H9 (cell line): ENCODE data around the gene FTO. TPM values are rescaled to one million over a fixed set of nuclear protein-coding genes. Genes with fewer than 3 reads are reported as not detected.

ENCODE experiments used
- DNase-seq: peaks from one replicate; pipeline ENCODE4 v3.0.0-alpha.2; 2017
- H2AFZ ChIP-seq: one replicate; pipeline ENCODE4 v1.6.1; 2013; ENCODE audit warnings: mild to moderate bottlenecking, low read length, control low read depth, moderate library complexity
- H2AK5ac ChIP-seq: 2 replicates; pipeline ENCODE4 v1.6.1; 2013; ENCODE audit warnings: low read length, control low read depth, mixed read lengths; ENCODE audit not compliant: insufficient read length
- H2BK120ac ChIP-seq: one replicate; pipeline ENCODE4 v1.6.1; 2013; ENCODE audit warnings: low read depth, mild to moderate bottlenecking, low read length, control low read depth, inconsistent platforms; ENCODE audit not compliant: poor library complexity, severe bottlenecking
- H2BK12ac ChIP-seq: 2 replicates; pipeline ENCODE4 v1.6.1; 2013; ENCODE audit warnings: low read length, control low read depth, mixed read lengths, low read depth; ENCODE audit not compliant: insufficient read length
- H2BK15ac ChIP-seq: 2 replicates; pipeline ENCODE4 v1.6.1; 2013; ENCODE audit warnings: low read depth, low read length, control low read depth
- H2BK20ac ChIP-seq: one replicate; pipeline ENCODE4 v1.6.1; 2013; ENCODE audit warnings: low read depth, mild to moderate bottlenecking, low read length, control low read depth, inconsistent platforms; ENCODE audit not compliant: poor library complexity, severe bottlenecking
- H2BK5ac ChIP-seq: 2 replicates; pipeline ENCODE4 v1.6.1; 2013; ENCODE audit warnings: low read length, control low read depth, mixed read lengths; ENCODE audit not compliant: insufficient read length
- H3K14ac ChIP-seq: 2 replicates; pipeline ENCODE4 v1.6.1; 2013; ENCODE audit warnings: low read length, control low read depth; ENCODE audit not compliant: insufficient read depth
- H3K18ac ChIP-seq: 2 replicates; pipeline ENCODE4 v1.6.1; 2013; ENCODE audit warnings: low read depth, mild to moderate bottlenecking, mixed read lengths, low read length, control low read depth; ENCODE audit not compliant: insufficient read length
- H3K23ac ChIP-seq: 2 replicates; pipeline ENCODE4 v1.6.1; 2013; ENCODE audit warnings: low read length, control low read depth, mixed read lengths, low read depth; ENCODE audit not compliant: insufficient read length
- H3K23me2 ChIP-seq: 2 replicates; pipeline ENCODE4 v1.6.1; 2013; ENCODE audit warnings: low read depth, mild to moderate bottlenecking, mixed read lengths, low read length, control low read depth; ENCODE audit not compliant: insufficient read length, poor library complexity, severe bottlenecking
- H3K27ac ChIP-seq: 2 replicates; pipeline ENCODE4 v1.5.1; 2013; ENCODE audit warnings: low read length, control low read depth, mixed read lengths, low read depth; ENCODE audit not compliant: insufficient read length
- H3K27me3 ChIP-seq: 2 replicates; pipeline ENCODE4 v1.6.1; 2013; ENCODE audit warnings: low read length, control low read depth, inconsistent platforms; ENCODE audit not compliant: insufficient read depth
- H3K4ac ChIP-seq: 2 replicates; pipeline ENCODE4 v1.6.1; 2013; ENCODE audit warnings: low read depth, mild to moderate bottlenecking, control low read depth, inconsistent platforms, low read length, moderate library complexity
- H3K4me1 ChIP-seq: 2 replicates; pipeline ENCODE4 v1.6.1; 2013; ENCODE audit warnings: low read length, control low read depth, inconsistent platforms; ENCODE audit not compliant: insufficient read depth
- H3K4me2 ChIP-seq: 2 replicates; pipeline ENCODE4 v1.6.1; 2013; ENCODE audit warnings: low read length, control low read depth, mixed read lengths; ENCODE audit not compliant: insufficient read length, insufficient read depth
- H3K56ac ChIP-seq: 2 replicates; pipeline ENCODE4 v1.6.1; 2013; ENCODE audit warnings: low read depth, mild to moderate bottlenecking, mixed read lengths, low read length, control low read depth; ENCODE audit not compliant: insufficient read length
- H3K79me1 ChIP-seq: 2 replicates; pipeline ENCODE4 v1.6.1; 2013; ENCODE audit warnings: low read depth, mild to moderate bottlenecking, moderate library complexity, low read length, control low read depth, inconsistent platforms; ENCODE audit not compliant: insufficient read depth, poor library complexity, severe bottlenecking
- H3K79me2 ChIP-seq: 2 replicates; pipeline ENCODE4 v1.6.1; 2013; ENCODE audit warnings: low read length, control low read depth, inconsistent platforms; ENCODE audit not compliant: insufficient read depth
- H3K9ac ChIP-seq: 2 replicates; pipeline ENCODE4 v1.6.1; 2013; ENCODE audit warnings: low read length, control low read depth, mixed read lengths; ENCODE audit not compliant: insufficient read length; ENCODE audit errors: extremely low read depth
- H3K9me3 ChIP-seq: one replicate; pipeline ENCODE4 v1.6.1; 2013; ENCODE audit warnings: low read depth, low read length, inconsistent platforms; ENCODE audit not compliant: control insufficient read depth
- H3T11ph ChIP-seq: one replicate; pipeline ENCODE4 v1.6.1; 2013; ENCODE audit warnings: mild to moderate bottlenecking, low read length, control low read depth, inconsistent platforms
- H4K20me1 ChIP-seq: one replicate; pipeline ENCODE4 v1.6.1; 2013; ENCODE audit not compliant: control insufficient read depth, insufficient read length, insufficient read depth
- H4K5ac ChIP-seq: 2 replicates; pipeline ENCODE4 v1.6.1; 2013; ENCODE audit warnings: low read depth, mild to moderate bottlenecking, mixed read lengths, low read length, control low read depth; ENCODE audit not compliant: insufficient read length
- H4K8ac ChIP-seq: replicated peaks from 2 replicates; pipeline ENCODE4 v1.6.1; 2013; ENCODE audit warnings: low read length, control low read depth, mixed read lengths, low read depth; ENCODE audit not compliant: insufficient read length
- H4K91ac ChIP-seq: 2 replicates; pipeline ENCODE4 v1.6.1; 2013; ENCODE audit warnings: low read depth, mild to moderate bottlenecking, moderate library complexity, mixed read lengths, low read length, control low read depth; ENCODE audit not compliant: insufficient read length
- H3K27ac Mint-ChIP-seq, 3 experiments: 2 replicates in 2 of 3; 3 replicates in 1 of 3; pipeline ENCODE4 v1.8.0; 2020 to 2021; ENCODE audit warnings: mixed read lengths in 3 of 3, mild to moderate bottlenecking in 1 of 3, moderate library complexity in 1 of 3
- H3K27me3 Mint-ChIP-seq: 2 replicates; pipeline ENCODE4 v1.8.0; 2021; ENCODE audit warnings: low read depth, mild to moderate bottlenecking, moderate library complexity, mixed read lengths
- H3K36me3 Mint-ChIP-seq, 3 experiments: 2 replicates in 2 of 3; 3 replicates in 1 of 3; pipeline ENCODE4 v1.8.0; 2020 to 2021; ENCODE audit warnings: low read depth in 3 of 3, mixed read lengths in 3 of 3; ENCODE audit not compliant: insufficient read depth in 1 of 3
- H3K4me1 Mint-ChIP-seq, 2 experiments: 2 replicates each; pipeline ENCODE4 v1.8.0; 2020; ENCODE audit warnings: mixed read lengths in 2 of 2
- H3K4me3 Mint-ChIP-seq, 2 experiments: 2 replicates in 1 of 2; 3 replicates in 1 of 2; pipeline ENCODE4 v1.8.0; 2020 to 2021; ENCODE audit warnings: mild to moderate bottlenecking in 2 of 2, mixed read lengths in 2 of 2, moderate library complexity in 1 of 2
- H3K9me3 Mint-ChIP-seq, 2 experiments: 2 replicates in 1 of 2; 3 replicates in 1 of 2; pipeline ENCODE4 v1.8.0; 2020; ENCODE audit warnings: mild to moderate bottlenecking in 2 of 2, mixed read lengths in 2 of 2, moderate library complexity in 1 of 2
- CTCF ChIP-seq: fragments of 200-600 bp; sonication (generic); conservative IDR thresholded peaks from 3 replicates; pipeline ENCODE4 v1.8.0; 2021; ENCODE audit warnings: antibody characterized with exemption, mild to moderate bottlenecking
- WGBS: extraction: QIAGEN DNeasy Blood & Tissue Kit; methylation state at CpG from one replicate; pipeline ENCODE4 v1.1.7; 2013; ENCODE audit warnings: missing lambda C conversion rate, low lambda C conversion rate, mixed read lengths; ENCODE audit not compliant: insufficient read length; ENCODE audit errors: extremely low coverage; 5-methylcytosine and 5-hydroxymethylcytosine counted together
- total RNA-seq: library from RNA; stranded (reverse); gene quantifications from 2 replicates; pipeline ENCODE4 v1.2.1, GENCODE V29; 2021

Gene FTO
- total RNA-seq, 1 experiment from 2014 or later, result 67.9 TPM

- H3K4me3 Mint-ChIP-seq, result no peak overlapping the region
- no peak overlapping the region for H3T11ph ChIP-seq
- H2AFZ ChIP-seq, result no peak overlapping the region
- no peaks in the 10 kb centered on the region for H3K23me2 ChIP-seq
- WGBS, result no CpG with 5 or more reads among the region's 4 CpGs
- H3K9me3 ChIP-seq, result no peaks in the 10 kb centered on the region
- no peak overlapping the region for H3K9ac ChIP-seq
- TF ChIP-seq CTCF, result no peak
- H3K27me3 ChIP-seq, result no peaks in the 10 kb centered on the region
- no peak overlapping the region for H2AK5ac ChIP-seq
- no peak overlapping the region for H3K14ac ChIP-seq
- H3K23ac ChIP-seq, result no peak overlapping the region
- H3K4me1 Mint-ChIP-seq, result peaks cover 6 to 9% of the 10 kb centered on the region in 2 experiments
- no peak overlapping the region for H2BK120ac ChIP-seq
- H2BK12ac ChIP-seq, result no peak overlapping the region
- no peak overlapping the region for H3K18ac ChIP-seq
- H3K36me3 Mint-ChIP-seq, result peaks cover 0 to 3% (median 0%) of the 10 kb centered on the region in 3 experiments; a peak in 1 of 7 replicates
- H3K79me2 ChIP-seq, result no peaks in the 10 kb centered on the region
- H4K91ac ChIP-seq, result no peak overlapping the region
- H3K4me1 ChIP-seq, result no peaks in the 10 kb centered on the region; the same call in 1 of the 2 replicates
- H3K27me3 Mint-ChIP-seq, result no peaks in the 10 kb centered on the region; the same call in 1 of the 2 replicates
- DNase-seq, result no peak
- H3K79me1 ChIP-seq, result no peaks in the 10 kb centered on the region
- peaks cover 5 to 11% of the 10 kb centered on the region in 2 experiments; a peak in 4 of 5 replicates for H3K9me3 Mint-ChIP-seq
- H3K4ac ChIP-seq, result no peak overlapping the region
- no peak overlapping the region for H3K27ac ChIP-seq
- H2BK20ac ChIP-seq, result no peak overlapping the region
- no peak overlapping the region for H3K27ac Mint-ChIP-seq
- H2BK5ac ChIP-seq, result no peak overlapping the region
- no peaks in the 10 kb centered on the region for H4K20me1 ChIP-seq
- no peak overlapping the region for H2BK15ac ChIP-seq
- H4K8ac ChIP-seq, result no peak overlapping the region
- no peak overlapping the region for H4K5ac ChIP-seq
- H3K4me2 ChIP-seq, result no peak overlapping the region
- H3K56ac ChIP-seq, result no peak overlapping the region
Observed at GRCh38 chr16:54142787-54143186, 438.8 kb downstream of the FTO start.
